ENCODE measurements around the gene ZNF331. TPM values are rescaled to one million over a fixed set of nuclear protein-coding genes. Genes with fewer than 3 reads are reported as not detected.
A peak's percentile ranks its signal among the peaks of the same experiment; 100 is the strongest.

The ZNF331 gene
- total RNA-seq, 2 experiments from 2014 or later, result 18.0 to 19.9 TPM

GRCh38 chr19:53555352-53555751 lies 17.4 kb downstream of the ZNF331 start:
- Mint-ChIP-seq H3K27ac (peak overlapping the region; percentile 90), H3K27me3 (no peaks in the 10 kb centered on the region), H3K4me1 (peaks cover 17% of the 10 kb centered on the region), H3K36me3 (ENCODE audit: low read depth) (peaks cover 38% of the 10 kb centered on the region), H3K4me3 (peak overlapping the region; percentile 89), H3K9me3 (peaks cover 28% of the 10 kb centered on the region)
- ChIA-PET POLR2A (no interaction called here), CTCF (interaction anchor here (0.6 kb wide), 1 partner anchor 17 kb away, joined by 3 read pairs; no protein-coding TSS in a partner anchor)
- no peak for DNase-seq

- Mint-ChIP-seq H3K27me3 (no peaks in the 10 kb centered on the region), H3K27ac (no peak overlapping the region), H3K4me1 (no peaks in the 10 kb centered on the region), H3K4me3 (no peak overlapping the region), H3K36me3 (ENCODE audit: low read depth) (peaks cover 68% of the 10 kb centered on the region), H3K9me3 (peaks cover 41% of the 10 kb centered on the region)
- ChIA-PET CTCF (no interaction called here), POLR2A (no interaction called here)
- DNase-seq, result no peak
Measured at GRCh38 chr19:53571339-53571738, 33.4 kb downstream of the ZNF331 start.

- ChIA-PET CTCF (no interaction called here), POLR2A (no interaction called here)
- no peak for DNase-seq
- Mint-ChIP-seq H3K36me3 (ENCODE audit: low read depth) (peaks cover 72% of the 10 kb centered on the region), H3K27ac (no peak overlapping the region), H3K27me3 (no peaks in the 10 kb centered on the region), H3K9me3 (peaks cover 51% of the 10 kb centered on the region), H3K4me1 (no peaks in the 10 kb centered on the region), H3K4me3 (no peak overlapping the region)
Measured at GRCh38 chr19:53576941-53577653, 39.2 kb downstream of the ZNF331 start.

GRCh38 chr19:53577968-53578367 lies 40.0 kb downstream of the ZNF331 start:
- DNase-seq, result no peak
- POLR2A ChIA-PET, result no interaction called here
- CTCF ChIA-PET, result no interaction called here
- Mint-ChIP-seq H3K36me3 (ENCODE audit: low read depth) (peaks cover 65% of the 10 kb centered on the region), H3K4me3 (no peak overlapping the region), H3K27me3 (no peaks in the 10 kb centered on the region), H3K4me1 (no peaks in the 10 kb centered on the region), H3K9me3 (peaks cover 46% of the 10 kb centered on the region), H3K27ac (no peak overlapping the region)

- Mint-ChIP-seq H3K27me3 (no peaks in the 10 kb centered on the region), H3K36me3 (ENCODE audit: low read depth) (peaks cover 55% of the 10 kb centered on the region), H3K9me3 (peaks cover 44% of the 10 kb centered on the region), H3K4me3 (no peak overlapping the region), H3K27ac (no peak overlapping the region), H3K4me1 (no peaks in the 10 kb centered on the region)
- ChIA-PET POLR2A (no interaction called here), CTCF (no interaction called here)
- no peak for DNase-seq
Measured at GRCh38 chr19:53579518-53579917, 41.6 kb downstream of the ZNF331 start.

GRCh38 chr19:53580871-53581835 lies 43.2 kb downstream of the ZNF331 start:
- H3K4me3 Mint-ChIP-seq, result no peak overlapping the region
- no peaks in the 10 kb centered on the region for H3K27me3 Mint-ChIP-seq
- H3K4me1 Mint-ChIP-seq, result no peaks in the 10 kb centered on the region
- peaks cover 46% of the 10 kb centered on the region for H3K36me3 Mint-ChIP-seq (ENCODE audit: low read depth)
- peaks cover 41% of the 10 kb centered on the region for H3K9me3 Mint-ChIP-seq
- POLR2A ChIA-PET, result no interaction called here
- no peak for DNase-seq
- H3K27ac Mint-ChIP-seq, result peak overlapping the region; percentile 14
- CTCF ChIA-PET, result no interaction called here

- Mint-ChIP-seq H3K36me3 (ENCODE audit: low read depth) (peaks cover 39% of the 10 kb centered on the region), H3K9me3 (peaks cover 34% of the 10 kb centered on the region)
Measured at GRCh38 chr19:53581871-53582279, 43.9 kb downstream of the ZNF331 start.

GRCh38 chr19:53583181-53583580 lies 45.2 kb downstream of the ZNF331 start:
- no peak for DNase-seq
- no peaks in the 10 kb centered on the region for H3K4me1 Mint-ChIP-seq
- POLR2A ChIA-PET, result no interaction called here
- H3K36me3 Mint-ChIP-seq (ENCODE audit: low read depth), result peaks cover 26% of the 10 kb centered on the region
- no peaks in the 10 kb centered on the region for H3K27me3 Mint-ChIP-seq
- CTCF ChIA-PET, result interaction anchor here (0.7 kb wide), 1 partner anchor 801 kb away, joined by 4 read pairs; no protein-coding TSS in a partner anchor
- no peak overlapping the region for H3K27ac Mint-ChIP-seq
- H3K4me3 Mint-ChIP-seq, result no peak overlapping the region
- H3K9me3 Mint-ChIP-seq, result peaks cover 22% of the 10 kb centered on the region

More at GRCh38 chr19:53581871-53582279, 43.9 kb downstream of the ZNF331 start:
- Mint-ChIP-seq H3K4me3 (no peak overlapping the region), H3K4me1 (no peaks in the 10 kb centered on the region), H3K27me3 (no peaks in the 10 kb centered on the region), H3K27ac (no peak overlapping the region)
- DNase-seq, result no peak
- ChIA-PET POLR2A (no interaction called here), CTCF (no interaction called here)

GRCh38 chr19:53586277-53586691 lies 48.3 kb downstream of the ZNF331 start:
- Mint-ChIP-seq H3K9me3 (peaks cover 17% of the 10 kb centered on the region), H3K4me1 (no peaks in the 10 kb centered on the region), H3K36me3 (ENCODE audit: low read depth) (peaks cover 6% of the 10 kb centered on the region), H3K27me3 (no peaks in the 10 kb centered on the region), H3K27ac (no peak overlapping the region), H3K4me3 (no peak overlapping the region)
- ChIA-PET CTCF (interaction anchor here (0.7 kb wide), 1 partner anchor 267 kb away, joined by 3 read pairs; no protein-coding TSS in a partner anchor), POLR2A (no interaction called here)
- DNase-seq, result no peak

GRCh38 chr19:53594811-53595509 lies 57.0 kb downstream of the ZNF331 start:
- H3K4me1 Mint-ChIP-seq, result no peaks in the 10 kb centered on the region
- peaks cover 11% of the 10 kb centered on the region for H3K9me3 Mint-ChIP-seq
- H3K27ac Mint-ChIP-seq, result no peak overlapping the region
- DNase-seq, result no peak
- H3K36me3 Mint-ChIP-seq (ENCODE audit: low read depth), result no peaks in the 10 kb centered on the region
- CTCF ChIA-PET, result no interaction called here
- POLR2A ChIA-PET, result no interaction called here
- no peaks in the 10 kb centered on the region for H3K27me3 Mint-ChIP-seq
- no peak overlapping the region for H3K4me3 Mint-ChIP-seq

GRCh38 chr19:53595510-53595867 lies 57.5 kb downstream of the ZNF331 start:
- Mint-ChIP-seq H3K4me3 (no peak overlapping the region), H3K9me3 (peaks cover 11% of the 10 kb centered on the region), H3K4me1 (no peaks in the 10 kb centered on the region), H3K27me3 (no peaks in the 10 kb centered on the region), H3K36me3 (ENCODE audit: low read depth) (no peaks in the 10 kb centered on the region), H3K27ac (no peak overlapping the region)
- CTCF ChIA-PET, result no interaction called here
- DNase-seq, result no peak
- POLR2A ChIA-PET, result no interaction called here

GRCh38 chr19:53596056-53596455 lies 58.1 kb downstream of the ZNF331 start:
- Mint-ChIP-seq H3K27ac (no peak overlapping the region), H3K36me3 (ENCODE audit: low read depth) (no peaks in the 10 kb centered on the region), H3K4me1 (no peaks in the 10 kb centered on the region), H3K27me3 (no peaks in the 10 kb centered on the region), H3K9me3 (peaks cover 11% of the 10 kb centered on the region), H3K4me3 (no peak overlapping the region)
- DNase-seq, result no peak
- CTCF ChIA-PET, result no interaction called here
- POLR2A ChIA-PET, result no interaction called here

GRCh38 chr19:53597023-53597422 lies 59.1 kb downstream of the ZNF331 start:
- POLR2A ChIA-PET, result no interaction called here

More at GRCh38 chr19:53597023-53597422, 59.1 kb downstream of the ZNF331 start:
- H3K27ac Mint-ChIP-seq, result no peak overlapping the region
- no peak for DNase-seq
- CTCF ChIA-PET, result no interaction called here
- no peaks in the 10 kb centered on the region for H3K4me1 Mint-ChIP-seq
- H3K9me3 Mint-ChIP-seq, result peaks cover 10% of the 10 kb centered on the region
- no peaks in the 10 kb centered on the region for H3K36me3 Mint-ChIP-seq (ENCODE audit: low read depth)
- no peaks in the 10 kb centered on the region for H3K27me3 Mint-ChIP-seq
- H3K4me3 Mint-ChIP-seq, result no peak overlapping the region
